GM12878 (cell line): ENCODE measurements around the gene GANC. TPM values are rescaled to one million over a fixed set of nuclear protein-coding genes. Genes with fewer than 3 reads are reported as not detected.

Source experiments
- ATAC-seq: fragments of 200-7000 bp; cut with Tn5 transposase; 3 replicates; pipeline ENCODE4 v1.9.1; 2020; ENCODE audit warnings: mild to moderate bottlenecking, moderate library complexity
- BruUV-seq: library from RNA; stranded (reverse); fragments of 400-500 nt; replicated peaks from 2 replicates; lab custom pipeline; 2021; lab: Mats Ljungman, UMichigan
- CTCF ChIA-PET: fragments of 300-600 bp; sonication (Branson Sonifier 250); formaldehyde crosslinking; extraction: SDS; loops from one replicate; lab custom pipeline; 2021; ENCODE audit warnings: inconsistent platforms; lab: Yijun Ruan, JAX
- POLR2A ChIA-PET: fragments of 350-600 bp; formaldehyde crosslinking; extraction: SDS; loops from one replicate; lab custom pipeline; 2021; ENCODE audit warnings: inconsistent platforms; lab: Charles Lee
- RAD21 ChIA-PET: fragments of 300-600 bp; sonication (Branson Sonifier 250); formaldehyde crosslinking; loops from one replicate; lab custom pipeline; 2023; ENCODE audit warnings: antibody characterized with exemption; ENCODE audit not compliant: unreplicated experiment; lab: Charles Lee
- SMC1A ChIA-PET: fragments of 300-600 bp; sonication (Branson Sonifier 250); formaldehyde crosslinking; loops from one replicate; lab custom pipeline; 2023; ENCODE audit not compliant: unreplicated experiment, uncharacterized antibody; lab: Charles Lee
- DNase-seq: peaks from one replicate; pipeline ENCODE4 v3.0.0-alpha.2; 2011; ENCODE audit warnings: low read depth, low spot score
- FAIRE-seq: peaks from 3 replicates; lab custom pipeline; 2011; peaks lifted over from hg19 to GRCh38; lab: Jason Lieb, UNC
- H2AFZ ChIP-seq: 2 replicates; pipeline ENCODE4 v1.6.0; 2011; ENCODE audit warnings: low read depth, low read length, control low read depth; ENCODE audit not compliant: control insufficient read depth
- H3K27ac ChIP-seq: 2 replicates; pipeline ENCODE4 v1.5.1; 2011; ENCODE audit warnings: control low read depth; ENCODE audit not compliant: control insufficient read depth, insufficient read depth
- H3K27me3 ChIP-seq, 2 experiments: replicated peaks in 1 of 2; 2 replicates each; pipeline versions ENCODE4 v1.6.0 to v1.6.1; 2011; ENCODE audit warnings: low read length in 1 of 2; ENCODE audit not compliant: control insufficient read depth in 2 of 2, insufficient read depth in 2 of 2
- H3K36me3 ChIP-seq, 2 experiments: 2 replicates each; pipeline ENCODE4 v1.5.1; 2011; ENCODE audit warnings: low read length in 1 of 2; ENCODE audit not compliant: control insufficient read depth in 2 of 2, insufficient read depth in 2 of 2
- H3K4me1 ChIP-seq: 2 replicates; pipeline ENCODE4 v1.6.1; 2011; ENCODE audit warnings: mild to moderate bottlenecking, low read length, moderate library complexity, mixed read lengths; ENCODE audit not compliant: control insufficient read depth, insufficient read depth
- H3K4me2 ChIP-seq: 2 replicates; pipeline ENCODE4 v1.6.0; 2011; ENCODE audit warnings: control low read depth; ENCODE audit not compliant: control insufficient read depth, insufficient read depth
- H3K4me3 ChIP-seq: fragments of 200-600 bp; sonication (generic); 2 replicates; pipeline ENCODE4 v1.5.1; 2016
- H3K79me2 ChIP-seq: 2 replicates; pipeline ENCODE4 v1.6.0; 2011; ENCODE audit warnings: low read length; ENCODE audit not compliant: control insufficient read depth, insufficient read depth
- H3K9ac ChIP-seq: 2 replicates; pipeline ENCODE4 v1.8.0; 2011; ENCODE audit warnings: low read length, control low read depth, mixed read lengths; ENCODE audit not compliant: control insufficient read depth, insufficient read depth
- H3K9me3 ChIP-seq: replicated peaks from 3 replicates; pipeline ENCODE4 v1.5.1; 2011; ENCODE audit warnings: mild to moderate bottlenecking, low read length; ENCODE audit not compliant: control insufficient read depth, insufficient read depth
- H4K20me1 ChIP-seq: 2 replicates; pipeline ENCODE4 v1.6.0; 2011; ENCODE audit not compliant: control insufficient read depth, insufficient read depth
- BRCA1 ChIP-seq: IDR thresholded peaks from 2 replicates; pipeline ENCODE4 v1.6.1; 2011; ENCODE audit warnings: low read depth, low read length, improper control_type of control experiment
- CBX5 ChIP-seq: sonication (generic); IDR thresholded peaks from 2 replicates; pipeline ENCODE4 v1.6.1; 2016; ENCODE audit warnings: low read depth, moderate library complexity, mild to moderate bottlenecking, inconsistent platforms
- EP300 ChIP-seq, 2 experiments: fragments of 150-350 bp in 1 of 2; IDR thresholded peaks; 2 replicates each; pipeline ENCODE4 v1.6.1; 2011 to 2012; ENCODE audit warnings: low read depth in 2 of 2, low read length in 2 of 2, borderline replicate concordance in 1 of 2, improper control_type of control experiment in 1 of 2, inconsistent platforms in 1 of 2; ENCODE audit not compliant: control insufficient read depth in 1 of 2
- HCFC1 ChIP-seq: fragments of 150-350 bp; IDR thresholded peaks from 2 replicates; pipeline ENCODE4 v1.6.1; 2014; ENCODE audit warnings: low read length
- NFIC ChIP-seq: IDR thresholded peaks from 2 replicates; pipeline ENCODE4 v1.6.1; 2012; ENCODE audit warnings: low read depth, mild to moderate bottlenecking, inconsistent platforms, low read length, moderate library complexity
- RELA ChIP-seq: fragments of 450-650 bp; IDR thresholded peaks from 2 replicates; pipeline ENCODE4 v1.8.0; 2014; ENCODE audit warnings: borderline replicate concordance; ENCODE audit not compliant: partially characterized antibody
- SIX5 ChIP-seq: IDR thresholded peaks from 2 replicates; pipeline ENCODE4 v1.6.1; 2011; ENCODE audit warnings: mild to moderate bottlenecking, low read depth, low read length, moderate library complexity; ENCODE audit not compliant: severe bottlenecking
- ZBED1 ChIP-seq: IDR thresholded peaks from 2 replicates; pipeline ENCODE4 v1.6.1; 2016; ENCODE audit warnings: borderline replicate concordance
- ZBTB33 ChIP-seq: fragments of 450-650 bp; IDR thresholded peaks from 2 replicates; pipeline ENCODE4 v1.6.1; 2017; ENCODE audit warnings: mild to moderate bottlenecking
- WGBS: methylation state at CpG from one replicate; pipeline ENCODE4 v1.1.6; 2016; ENCODE audit warnings: low lambda C conversion rate; ENCODE audit not compliant: insufficient replicate concordance, insufficient coverage; ENCODE audit errors: missing lambda C conversion rate; 5-methylcytosine and 5-hydroxymethylcytosine counted together
- in situ Hi-C: fragments of 300-500 bp; cut with MboI; formaldehyde crosslinking; loops from 9 replicates; pipeline ENCODE4 v1.14.3; 2018; ENCODE audit warnings: mixed read lengths
- intact Hi-C: fragments of 100-400 bp; cut with micrococcal nuclease; formaldehyde crosslinking; loops from one replicate; pipeline ENCODE4 v1.14.2; 2022; ENCODE audit not compliant: unreplicated experiment
- polyA plus RNA-seq, 11 experiments: library from polyadenylated mRNA; depleted of rRNA in 4 of 11; unstranded in 6 of 11; stranded (reverse) in 5 of 11; fragments of >200 nt; fragmentation: Nextera tagmentation in 4 of 11; fragmentation: Illumina TruSeq in 1 of 11; extraction: Ambion mirVana in 4 of 11; extraction: Trizol in 1 of 11; gene quantifications; 1 replicate in 1 of 11; 2 replicates in 10 of 11; pipeline versions ENCODE4 v1.2.1 to v1.2.3, GENCODE V29; 2011 to 2016; ENCODE audit warnings: inconsistent platforms in 2 of 11, missing spikeins in 2 of 11, low read depth in 1 of 11
- total RNA-seq, 4 experiments: library from RNA; depleted of rRNA in 3 of 4; stranded (reverse); fragments of >200 nt in 3 of 4; fragmentation: Illumina TruSeq in 1 of 4; extraction: Trizol in 1 of 4; gene quantifications; 2 replicates each; pipeline versions ENCODE4 v1.2.1 to v1.2.3, GENCODE V29; 2013 to 2021
- TF ChIP-seq, protein P1 (sequence below): fragments of 450-650 bp; IDR thresholded peaks from 2 replicates; pipeline ENCODE4 v1.6.1; 2017; ENCODE audit warnings: mild to moderate bottlenecking, moderate library complexity
- TF ChIP-seq, protein P2 (sequence below): fragments of 450-650 bp; IDR thresholded peaks from 2 replicates; pipeline ENCODE4 v1.6.1; 2017; ENCODE audit warnings: borderline replicate concordance

GANC gene
- total and polyA plus RNA-seq, 10 of the 15 experiments (the other 5 are each of a cell fraction or from before 2014, with no cell fraction given) = 11.3 to 35.3 (median 23.0) TPM

DNA sequence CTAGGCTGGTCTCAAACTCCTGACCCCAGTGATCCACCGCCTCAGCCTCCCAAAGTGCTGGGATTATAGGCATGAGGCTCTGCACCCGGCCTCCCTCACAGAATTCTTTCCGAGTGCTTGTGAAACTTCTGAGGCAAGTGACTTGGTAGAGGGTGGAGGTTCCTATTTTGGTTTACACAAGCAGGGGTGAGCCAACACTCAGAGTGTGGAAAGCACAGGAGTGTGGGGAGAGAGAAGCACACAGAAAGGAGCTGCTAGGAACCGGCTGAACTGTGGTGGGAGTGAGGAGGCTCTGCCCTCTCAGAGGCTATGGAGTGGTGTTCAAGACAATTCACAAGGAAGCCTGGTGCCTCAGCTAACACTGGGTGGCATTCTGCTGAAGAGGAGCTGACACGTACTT, 94.0 kb downstream of the GANC start:
- Histone ChIP-seq H3K9ac (no peak overlapping the region), H2AFZ (no peak overlapping the region), H3K27me3 (no peaks in the 10 kb centered on the region), H3K79me2 (no peaks in the 10 kb centered on the region), H3K4me2 (no peak overlapping the region), H4K20me1 (no peaks in the 10 kb centered on the region), H3K4me1 (no peaks in the 10 kb centered on the region), H3K36me3 (no peaks in the 10 kb centered on the region), H3K27ac (no peak overlapping the region), H3K4me3 (no peak overlapping the region), H3K9me3 (no peaks in the 10 kb centered on the region)
- TF ChIP-seq ZBTB33 (no peak), CBX5 (no peak), SIX5 (no peak), HCFC1 (no peak), ZBED1 (no peak), EP300 (IDR thresholded peaks at IDR 0.05; ENCODE audit: borderline replicate concordance in 1 of 2, control insufficient read depth in 1 of 2, low read depth in 2 of 2, low read length in 2 of 2) (no peak), NFIC (no peak), BRCA1 (no peak), RELA (no peak)
- TF ChIP-seq, protein P1, sequence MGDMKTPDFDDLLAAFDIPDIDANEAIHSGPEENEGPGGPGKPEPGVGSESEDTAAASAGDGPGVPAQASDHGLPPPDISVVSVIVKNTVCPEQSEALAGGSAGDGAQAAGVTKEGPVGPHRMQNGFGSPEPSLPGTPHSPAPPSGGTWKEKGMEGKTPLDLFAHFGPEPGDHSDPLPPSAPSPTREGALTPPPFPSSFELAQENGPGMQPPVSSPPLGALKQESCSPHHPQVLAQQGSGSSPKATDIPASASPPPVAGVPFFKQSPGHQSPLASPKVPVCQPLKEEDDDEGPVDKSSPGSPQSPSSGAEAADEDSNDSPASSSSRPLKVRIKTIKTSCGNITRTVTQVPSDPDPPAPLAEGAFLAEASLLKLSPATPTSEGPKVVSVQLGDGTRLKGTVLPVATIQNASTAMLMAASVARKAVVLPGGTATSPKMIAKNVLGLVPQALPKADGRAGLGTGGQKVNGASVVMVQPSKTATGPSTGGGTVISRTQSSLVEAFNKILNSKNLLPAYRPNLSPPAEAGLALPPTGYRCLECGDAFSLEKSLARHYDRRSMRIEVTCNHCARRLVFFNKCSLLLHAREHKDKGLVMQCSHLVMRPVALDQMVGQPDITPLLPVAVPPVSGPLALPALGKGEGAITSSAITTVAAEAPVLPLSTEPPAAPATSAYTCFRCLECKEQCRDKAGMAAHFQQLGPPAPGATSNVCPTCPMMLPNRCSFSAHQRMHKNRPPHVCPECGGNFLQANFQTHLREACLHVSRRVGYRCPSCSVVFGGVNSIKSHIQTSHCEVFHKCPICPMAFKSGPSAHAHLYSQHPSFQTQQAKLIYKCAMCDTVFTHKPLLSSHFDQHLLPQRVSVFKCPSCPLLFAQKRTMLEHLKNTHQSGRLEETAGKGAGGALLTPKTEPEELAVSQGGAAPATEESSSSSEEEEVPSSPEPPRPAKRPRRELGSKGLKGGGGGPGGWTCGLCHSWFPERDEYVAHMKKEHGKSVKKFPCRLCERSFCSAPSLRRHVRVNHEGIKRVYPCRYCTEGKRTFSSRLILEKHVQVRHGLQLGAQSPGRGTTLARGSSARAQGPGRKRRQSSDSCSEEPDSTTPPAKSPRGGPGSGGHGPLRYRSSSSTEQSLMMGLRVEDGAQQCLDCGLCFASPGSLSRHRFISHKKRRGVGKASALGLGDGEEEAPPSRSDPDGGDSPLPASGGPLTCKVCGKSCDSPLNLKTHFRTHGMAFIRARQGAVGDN = no peak
- TF ChIP-seq, protein P2, sequence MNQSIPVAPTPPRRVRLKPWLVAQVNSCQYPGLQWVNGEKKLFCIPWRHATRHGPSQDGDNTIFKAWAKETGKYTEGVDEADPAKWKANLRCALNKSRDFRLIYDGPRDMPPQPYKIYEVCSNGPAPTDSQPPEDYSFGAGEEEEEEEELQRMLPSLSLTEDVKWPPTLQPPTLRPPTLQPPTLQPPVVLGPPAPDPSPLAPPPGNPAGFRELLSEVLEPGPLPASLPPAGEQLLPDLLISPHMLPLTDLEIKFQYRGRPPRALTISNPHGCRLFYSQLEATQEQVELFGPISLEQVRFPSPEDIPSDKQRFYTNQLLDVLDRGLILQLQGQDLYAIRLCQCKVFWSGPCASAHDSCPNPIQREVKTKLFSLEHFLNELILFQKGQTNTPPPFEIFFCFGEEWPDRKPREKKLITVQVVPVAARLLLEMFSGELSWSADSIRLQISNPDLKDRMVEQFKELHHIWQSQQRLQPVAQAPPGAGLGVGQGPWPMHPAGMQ = no peak
- in situ Hi-C loops = no loop called here
- FAIRE-seq (no peak), DNase-seq (no peak), ATAC-seq (no peak)
- ChIA-PET CTCF (interaction anchor here (2.0 kb wide), 1 partner anchor 18 kb away, joined by 9 read pairs; no protein-coding TSS in a partner anchor), SMC1A (interaction anchor here (0.7 to 1.1 kb wide), 3 partner anchors 18 to 178 kb away, joined by 3 to 4 read pairs (median 3); no protein-coding TSS in a partner anchor), RAD21 (no interaction called here), POLR2A (no interaction called here)
- intact Hi-C loops = no loop called here
- no TSS peak for BruUV-seq
- WGBS = 77% methylated on average over 5 of the region's 5 CpGs
